Fibroblast of lung (primary cell): ENCODE measurements around the gene CFAP141. TPM values are rescaled to one million over a fixed set of nuclear protein-coding genes. Genes with fewer than 3 reads are reported as not detected.

Experiments
- DNase-seq, 2 donors: peaks; one replicate each; pipeline versions ENCODE4 v3.0.0 to v3.0.0-alpha.2; 2010; ENCODE audit warnings: low read depth in 2 of 2
- H2AFZ ChIP-seq: 2 replicates; pipeline ENCODE4 v1.5.1; 2012; ENCODE audit warnings: low read length, control low read depth, inconsistent platforms
- H3K27ac ChIP-seq: 2 replicates; pipeline ENCODE4 v1.5.1; 2011; ENCODE audit warnings: low read length, control low read depth; ENCODE audit not compliant: insufficient read depth
- H3K27me3 ChIP-seq: 2 replicates; pipeline ENCODE4 v1.5.1; 2011; ENCODE audit warnings: mild to moderate bottlenecking, low read length; ENCODE audit not compliant: control insufficient read depth, insufficient read depth
- H3K36me3 ChIP-seq: 2 replicates; pipeline ENCODE4 v1.5.1; 2011; ENCODE audit warnings: low read length; ENCODE audit not compliant: control insufficient read depth, insufficient read depth
- H3K4me1 ChIP-seq: 2 replicates; pipeline ENCODE4 v1.5.1; 2011; ENCODE audit warnings: low read length; ENCODE audit not compliant: control insufficient read depth, insufficient read depth; ENCODE audit errors: extremely low read depth
- H3K4me2 ChIP-seq: 2 replicates; pipeline ENCODE4 v1.5.1; 2011; ENCODE audit warnings: low read length, control low read depth; ENCODE audit not compliant: insufficient read depth; ENCODE audit errors: extremely low read depth
- H3K4me3 ChIP-seq, 4 experiments: fragments of 200-600 bp in 1 of 4; sonication (generic) in 1 of 4; replicated peaks in 1 of 4; 2 replicates each; pipeline ENCODE4 v1.5.1; 2011 to 2016; ENCODE audit warnings: low read length in 4 of 4, low read depth in 3 of 4, mild to moderate bottlenecking in 3 of 4, control low read depth in 2 of 4, inconsistent platforms in 1 of 4, mixed read lengths in 1 of 4; ENCODE audit not compliant: insufficient read depth in 1 of 4; ENCODE audit errors: control extremely low read depth in 1 of 4
- H3K79me2 ChIP-seq: 2 replicates; pipeline ENCODE4 v1.5.1; 2012; ENCODE audit warnings: mild to moderate bottlenecking, low read length, inconsistent platforms; ENCODE audit not compliant: control insufficient read depth, insufficient read depth
- H3K9ac ChIP-seq: 2 replicates; pipeline ENCODE4 v1.5.1; 2011; ENCODE audit warnings: mild to moderate bottlenecking, low read length, control low read depth; ENCODE audit not compliant: insufficient read depth
- H3K9me3 ChIP-seq: 2 replicates; pipeline ENCODE4 v1.5.1; 2012; ENCODE audit warnings: low read depth, low read length; ENCODE audit not compliant: control insufficient read depth, insufficient read depth
- H4K20me1 ChIP-seq: 2 replicates; pipeline ENCODE4 v1.5.1; 2011; ENCODE audit warnings: low read length; ENCODE audit not compliant: control insufficient read depth, insufficient read depth; ENCODE audit errors: extremely low read depth
- CTCF ChIP-seq, 2 donors: IDR thresholded peaks in 1 of 2; conservative IDR thresholded peaks in 1 of 2; 1 replicate in 1 of 2; 2 replicates in 1 of 2; pipeline ENCODE4 v1.5.1; 2011 to 2012; ENCODE audit warnings: low read length in 2 of 2, control low read depth in 1 of 2, inconsistent platforms in 1 of 2, low read depth in 1 of 2, mild to moderate bottlenecking in 1 of 2
- EZH2 ChIP-seq: IDR thresholded peaks from 2 replicates; pipeline ENCODE4 v1.5.1; 2012; ENCODE audit warnings: low read length, control low read depth, mild to moderate bottlenecking; ENCODE audit errors: missing control alignments
- polyA plus RNA-seq, 2 donors: library from polyadenylated mRNA; depleted of rRNA in 1 of 2; stranded (reverse) in 1 of 2; unstranded in 1 of 2; fragments of >200 nt; gene quantifications; 2 replicates each; pipeline ENCODE4 v1.2.1, GENCODE V29; 2011 to 2012; ENCODE audit warnings: missing spikeins in 1 of 2
- total RNA-seq: library from RNA; depleted of rRNA; stranded (reverse); fragments of >200 nt; gene quantifications from 2 replicates; pipeline ENCODE4 v1.2.1, GENCODE V29; 2014

CFAP141 gene
- total and polyA plus RNA-seq, 2 donors (not counting 1 experiment from before 2014, with no cell fraction given) = not detected

- no peak overlapping the region for H3K27ac ChIP-seq
- TF ChIP-seq EZH2 (no peak), CTCF (conservative IDR thresholded peaks at IDR 0.05 in 1 of 2, IDR thresholded peaks at IDR 0.05 in 1 of 2; ENCODE audit: low read depth in 1 of 2, low read length in 2 of 2) (no peak)
- peaks cover 15% of the 10 kb centered on the region for H3K4me1 ChIP-seq
These were observed 28.1 kb downstream of the CFAP141 start for GRCh38 chr1:154178013-154178412.

GRCh38 chr1:154176337-154176736 is 29.8 kb downstream of the CFAP141 start:
- Histone ChIP-seq H3K27ac (no peak overlapping the region), H3K9me3 (no peaks in the 10 kb centered on the region), H3K27me3 (no peaks in the 10 kb centered on the region), H2AFZ (no peak overlapping the region), H3K4me1 (peaks cover 15% of the 10 kb centered on the region), H3K9ac (no peak overlapping the region), H4K20me1 (peaks cover 6% of the 10 kb centered on the region), H3K79me2 (peaks cover 91% of the 10 kb centered on the region), H3K4me3 (no peak overlapping the region), H3K4me2 (no peak overlapping the region), H3K36me3 (peaks cover 15% of the 10 kb centered on the region)
- DNase-seq = peak; percentile 73 to 79
- TF ChIP-seq EZH2 (no peak), CTCF (conservative IDR thresholded peaks at IDR 0.05 in 1 of 2, IDR thresholded peaks at IDR 0.05 in 1 of 2; ENCODE audit: low read depth in 1 of 2, low read length in 2 of 2) (no peak)

More at GRCh38 chr1:154178013-154178412, 28.1 kb downstream of the CFAP141 start:
- Histone ChIP-seq H3K9ac (no peak overlapping the region), H3K9me3 (no peaks in the 10 kb centered on the region), H3K27me3 (no peaks in the 10 kb centered on the region), H3K4me2 (peak overlapping the region; percentile 56), H2AFZ (no peak overlapping the region), H4K20me1 (peaks cover 8% of the 10 kb centered on the region), H3K36me3 (peaks cover 8% of the 10 kb centered on the region), H3K79me2 (peaks cover 92% of the 10 kb centered on the region), H3K4me3 (peak overlapping the region in 1 of 4 experiments; percentile 6)
- peak in 1 of 2 donors; percentile 34 for DNase-seq

GRCh38 chr1:154174654-154175053 is 31.5 kb downstream of the CFAP141 start:
- Histone ChIP-seq H3K79me2 (peaks cover 85% of the 10 kb centered on the region), H3K36me3 (peaks cover 25% of the 10 kb centered on the region), H3K4me3 (no peak overlapping the region), H3K4me2 (no peak overlapping the region), H3K27me3 (no peaks in the 10 kb centered on the region), H3K9me3 (no peaks in the 10 kb centered on the region), H2AFZ (no peak overlapping the region), H3K27ac (no peak overlapping the region), H3K9ac (no peak overlapping the region), H3K4me1 (peaks cover 9% of the 10 kb centered on the region), H4K20me1 (peaks cover 4% of the 10 kb centered on the region)
- no peak for DNase-seq
- TF ChIP-seq EZH2 (no peak), CTCF (conservative IDR thresholded peaks at IDR 0.05 in 1 of 2, IDR thresholded peaks at IDR 0.05 in 1 of 2; ENCODE audit: low read depth in 1 of 2, low read length in 2 of 2) (no peak)
